Esophagus muscularis mucosa (tissue), 4 donors: Measurements from ENCODE around the gene DIP2C. TPM values are rescaled to one million over a fixed set of nuclear protein-coding genes. Genes with fewer than 3 reads are reported as not detected.
A peak's percentile ranks its signal among the peaks of the same experiment; 100 is the strongest.

Experiments used
- DNase-seq: peaks from one replicate; pipeline ENCODE4 v3.0.0-alpha.2; 2017; ENCODE audit errors: extremely low spot score
- H3K27ac ChIP-seq, 4 donors: fragments of 200-600 bp; sonication (generic); replicated peaks in 1 of 4; 1 replicate in 3 of 4; 2 replicates in 1 of 4; pipeline ENCODE4 v1.5.1; 2016 to 2019; ENCODE audit warnings: mild to moderate bottlenecking in 1 of 4
- H3K27me3 ChIP-seq, 4 donors: fragments of 200-600 bp; sonication (generic); one replicate each; pipeline versions ENCODE4 v1.5.1 to v1.6.0; 2016 to 2019
- H3K36me3 ChIP-seq, 4 donors: fragments of 200-600 bp; sonication (generic); one replicate each; pipeline ENCODE4 v1.5.1; 2016 to 2019
- H3K4me1 ChIP-seq, 4 donors: fragments of 200-600 bp; sonication (generic); one replicate each; pipeline ENCODE4 v1.5.1; 2016 to 2019
- H3K4me3 ChIP-seq, 4 donors: fragments of 200-600 bp; sonication (generic); 1 replicate in 2 of 4; 2 replicates in 2 of 4; pipeline ENCODE4 v1.5.1; 2016 to 2019; ENCODE audit warnings: mild to moderate bottlenecking in 4 of 4, moderate library complexity in 1 of 4
- H3K9me3 ChIP-seq, 4 donors: fragments of 200-600 bp; sonication (generic); 1 replicate in 3 of 4; 2 replicates in 1 of 4; pipeline ENCODE4 v1.5.1; 2016 to 2019
- CTCF ChIP-seq, 3 experiments: fragments of 200-600 bp in 2 of 3; fragments of 450-650 bp in 1 of 3; sonication (generic) in 2 of 3; IDR thresholded peaks; one replicate each; pipeline ENCODE4 v1.5.1; 2017 to 2019; ENCODE audit warnings: antibody characterized with exemption in 3 of 3, mild to moderate bottlenecking in 2 of 3, moderate library complexity in 1 of 3
- EP300 ChIP-seq: sonication (generic); formaldehyde crosslinking; IDR thresholded peaks from one replicate; pipeline ENCODE4 v1.6.1; 2017; ENCODE audit warnings: antibody characterized with exemption
- POLR2A ChIP-seq: fragments of 450-650 bp; IDR thresholded peaks from one replicate; pipeline ENCODE4 v1.6.1; 2017; ENCODE audit warnings: antibody characterized with exemption, moderate library complexity, mild to moderate bottlenecking, low read depth
- POLR2AphosphoS5 ChIP-seq, 2 donors: sonication (generic); formaldehyde crosslinking; IDR thresholded peaks; one replicate each; pipeline ENCODE4 v1.6.1; 2017; ENCODE audit warnings: antibody characterized with exemption in 2 of 2
- WGBS: methylation state at CpG from one replicate; pipeline ENCODE4 v1.1.5; 2018; 5-methylcytosine and 5-hydroxymethylcytosine counted together
- intact Hi-C: fragments of 100-400 bp; cut with DNase I; formaldehyde crosslinking; loops from one replicate; pipeline ENCODE4 v1.15.1; 2023
- total RNA-seq, 4 donors: library from RNA; depleted of rRNA; stranded (reverse); fragments of >200 nt; gene quantifications; one replicate each; pipeline versions ENCODE4 v1.1.0 to v1.2.1, GENCODE V29; 2016

DIP2C gene
- total RNA-seq, 4 donors from 2014 or later = 38.6 to 66.4 (median 55.7) TPM

- TF ChIP-seq POLR2AphosphoS5 (IDR thresholded peaks at IDR 0.05) = no peak
- no peak overlapping the region for H3K4me3 ChIP-seq
- H3K36me3 ChIP-seq = peaks cover 22 to 88% (median 77%) of the 10 kb centered on the region in 4 donors
- H3K9me3 ChIP-seq = no peaks in the 10 kb centered on the region
- 89% methylated on average over 12 of the region's 12 CpGs for WGBS
- no peak overlapping the region for H3K27ac ChIP-seq
- peaks cover 11 to 31% (median 29%) of the 10 kb centered on the region in 4 donors for H3K4me1 ChIP-seq
- intact Hi-C loops = no loop called here
- no peak for DNase-seq
- no peaks in the 10 kb centered on the region for H3K27me3 ChIP-seq
Observed at GRCh38 chr10:366186-366585, 323.3 kb downstream of the DIP2C start.

GRCh38 chr10:364267-364775 is 325.1 kb downstream of the DIP2C start:
- WGBS = 92% methylated on average over 24 of the region's 24 CpGs
- TF ChIP-seq CTCF (IDR thresholded peaks at IDR 0.05) (no peak), EP300 (no peak), POLR2AphosphoS5 (IDR thresholded peaks at IDR 0.05) (no peak), POLR2A (no peak)
- intact Hi-C loops = no loop called here
- no peak overlapping the region for H3K27ac ChIP-seq
- H3K9me3 ChIP-seq = no peaks in the 10 kb centered on the region
- H3K4me1 ChIP-seq = peaks cover 0 to 26% (median 21%) of the 10 kb centered on the region in 4 donors
- no peaks in the 10 kb centered on the region for H3K27me3 ChIP-seq
- no peak overlapping the region for H3K4me3 ChIP-seq
- no peak for DNase-seq
- H3K36me3 ChIP-seq = peaks cover 27 to 98% (median 90%) of the 10 kb centered on the region in 4 donors

GRCh38 chr10:363152-363551 is 326.3 kb downstream of the DIP2C start:
- WGBS = 94% methylated on average over 16 of the region's 24 CpGs
- Histone ChIP-seq H3K36me3 (peaks cover 18 to 93% (median 82%) of the 10 kb centered on the region in 4 donors), H3K27me3 (no peaks in the 10 kb centered on the region), H3K4me1 (peaks cover 0 to 18% (median 16%) of the 10 kb centered on the region in 4 donors), H3K27ac (no peak overlapping the region), H3K4me3 (no peak overlapping the region), H3K9me3 (no peaks in the 10 kb centered on the region)
- intact Hi-C loops = no loop called here
- DNase-seq = no peak
- TF ChIP-seq POLR2AphosphoS5 (IDR thresholded peaks at IDR 0.05) (no peak), CTCF (IDR thresholded peaks at IDR 0.05) (no peak), POLR2A (no peak), EP300 (no peak)

GRCh38 chr10:361203-362081 is 328.0 kb downstream of the DIP2C start:
- no peak for DNase-seq
- Histone ChIP-seq H3K9me3 (no peaks in the 10 kb centered on the region), H3K4me1 (peaks cover 0 to 18% (median 16%) of the 10 kb centered on the region in 4 donors), H3K36me3 (peaks cover 18 to 95% (median 83%) of the 10 kb centered on the region in 4 donors), H3K4me3 (no peak overlapping the region), H3K27ac (peak overlapping the region in 3 of 4 donors; percentile 46 to 57 (median 51)), H3K27me3 (no peaks in the 10 kb centered on the region)
- no peak for TF ChIP-seq CTCF (IDR thresholded peaks at IDR 0.05)
- no peak for TF ChIP-seq POLR2AphosphoS5 (IDR thresholded peaks at IDR 0.05)
- no peak for TF ChIP-seq EP300
- no peak for TF ChIP-seq POLR2A
- WGBS = 44% methylated on average over 23 of the region's 23 CpGs
- intact Hi-C loops = no loop called here

GRCh38 chr10:360653-361052 is 328.8 kb downstream of the DIP2C start:
- Histone ChIP-seq H3K36me3 (peaks cover 20 to 95% (median 83%) of the 10 kb centered on the region in 4 donors), H3K27ac (peak overlapping the region in 2 of 4 donors; percentile 51 to 57), H3K27me3 (no peaks in the 10 kb centered on the region), H3K4me1 (peaks cover 0 to 18% (median 16%) of the 10 kb centered on the region in 4 donors), H3K9me3 (no peaks in the 10 kb centered on the region), H3K4me3 (no peak overlapping the region)
- intact Hi-C loops = no loop called here
- 67% methylated on average over 6 of the region's 6 CpGs for WGBS
- no peak for DNase-seq
- TF ChIP-seq POLR2A (no peak), POLR2AphosphoS5 (IDR thresholded peaks at IDR 0.05) (no peak), CTCF (IDR thresholded peaks at IDR 0.05) (no peak), EP300 (no peak)
